ENCODE results near the gene SEC61A1. TPM values are rescaled to one million over a fixed set of nuclear protein-coding genes. Genes with fewer than 3 reads are reported as not detected.

The SEC61A1 gene
- total RNA-seq, 1 donor, result 406 TPM

- DNase-seq (ENCODE audit: low read depth), result no peak
- TF ChIP-seq CTCF (IDR thresholded peaks at IDR 0.05; ENCODE audit: insufficient read depth, low read length), result no peak
- no peak overlapping the region for H3K4me3 ChIP-seq (ENCODE audit: low read depth, low read length)
These were observed 25.0 kb downstream of the SEC61A1 start for GRCh38 chr3:128077202-128077624.

GRCh38 chr3:128077665-128078064 lies 25.4 kb downstream of the SEC61A1 start:
- no peak for TF ChIP-seq CTCF (IDR thresholded peaks at IDR 0.05; ENCODE audit: insufficient read depth, low read length)
- H3K4me3 ChIP-seq (ENCODE audit: low read depth, low read length), result no peak overlapping the region
- DNase-seq (ENCODE audit: low read depth), result no peak

- no peak for DNase-seq (ENCODE audit: low read depth)
- H3K4me3 ChIP-seq (ENCODE audit: low read depth, low read length), result no peak overlapping the region
- no peak for TF ChIP-seq CTCF (IDR thresholded peaks at IDR 0.05; ENCODE audit: insufficient read depth, low read length)
These were observed 26.1 kb downstream of the SEC61A1 start for GRCh38 chr3:128078322-128078721.

GRCh38 chr3:128078875-128079274 lies 26.6 kb downstream of the SEC61A1 start:
- DNase-seq (ENCODE audit: low read depth), result no peak
- no peak overlapping the region for H3K4me3 ChIP-seq (ENCODE audit: low read depth, low read length)
- no peak for TF ChIP-seq CTCF (IDR thresholded peaks at IDR 0.05; ENCODE audit: insufficient read depth, low read length)

GRCh38 chr3:128079823-128080222 lies 27.6 kb downstream of the SEC61A1 start:
- no peak overlapping the region for H3K4me3 ChIP-seq (ENCODE audit: low read depth, low read length)
- TF ChIP-seq CTCF (IDR thresholded peaks at IDR 0.05; ENCODE audit: insufficient read depth, low read length), result no peak
- no peak for DNase-seq (ENCODE audit: low read depth)

- no peak for TF ChIP-seq CTCF (IDR thresholded peaks at IDR 0.05; ENCODE audit: insufficient read depth, low read length)
- H3K4me3 ChIP-seq (ENCODE audit: low read depth, low read length), result no peak overlapping the region
- DNase-seq (ENCODE audit: low read depth), result peak; percentile 82
These were observed 28.3 kb downstream of the SEC61A1 start for GRCh38 chr3:128080323-128081080.

- no peak for DNase-seq (ENCODE audit: low read depth)
- TF ChIP-seq CTCF (IDR thresholded peaks at IDR 0.05; ENCODE audit: insufficient read depth, low read length), result no peak
- H3K4me3 ChIP-seq (ENCODE audit: low read depth, low read length), result no peak overlapping the region
These were observed 29.0 kb downstream of the SEC61A1 start for GRCh38 chr3:128081226-128081625.

Data from fibroblast of the aortic adventitia (primary cell).